HepG2 (cell line): ENCODE data around the gene LRP10. TPM values are rescaled to one million over a fixed set of nuclear protein-coding genes. Genes with fewer than 3 reads are reported as not detected.
A peak's percentile ranks its signal among the peaks of the same experiment; 100 is the strongest.

ENCODE experiments used
- ADNP ChIP-seq: sonication (generic); formaldehyde crosslinking; IDR thresholded peaks from 2 replicates; pipeline ENCODE4 v1.4.0; 2020; ENCODE audit warnings: missing genetic modification reagents
- ATAD3A ChIP-seq: sonication (generic); formaldehyde crosslinking; IDR thresholded peaks from 2 replicates; pipeline ENCODE4 v1.4.0; 2020; ENCODE audit warnings: missing genetic modification reagents
- EEA1 ChIP-seq: sonication (generic); formaldehyde crosslinking; IDR thresholded peaks from 2 replicates; pipeline ENCODE4 v1.5.1; 2020; ENCODE audit warnings: mild to moderate bottlenecking, missing genetic modification reagents, borderline replicate concordance
- HES4 ChIP-seq: sonication (generic); formaldehyde crosslinking; IDR thresholded peaks from 2 replicates; pipeline ENCODE4 v1.9.0; 2021; ENCODE audit warnings: mild to moderate bottlenecking, missing genetic modification reagents, borderline replicate concordance
- HOXA3 ChIP-seq: sonication (generic); formaldehyde crosslinking; IDR thresholded peaks from 2 replicates; pipeline ENCODE4 v1.5.0; 2020; ENCODE audit warnings: missing genetic modification reagents
- NFKB2 ChIP-seq: sonication (generic); formaldehyde crosslinking; IDR thresholded peaks from 2 replicates; pipeline ENCODE4 v1.4.0; 2020; ENCODE audit warnings: missing genetic modification reagents, borderline replicate concordance
- NR2F1 ChIP-seq, 2 experiments: fragments of 450-650 bp in 1 of 2; formaldehyde crosslinking in 1 of 2; IDR thresholded peaks; 2 replicates each; pipeline versions ENCODE4 v1.5.0 to v1.6.1; 2016 to 2020; ENCODE audit warnings: mild to moderate bottlenecking in 1 of 2, missing compliant biosample characterization in 1 of 2, missing genetic modification reagents in 1 of 2, moderate library complexity in 1 of 2
- POLR2G ChIP-seq: fragments of 200-400 bp; formaldehyde crosslinking; IDR thresholded peaks from 2 replicates; pipeline ENCODE4 v1.6.1; 2018; ENCODE audit warnings: mild to moderate bottlenecking, low read depth, low read length, moderate library complexity
- RBM22 ChIP-seq: fragments of 200-400 bp; formaldehyde crosslinking; optimal IDR thresholded peaks from 2 replicates; pipeline ENCODE3; 2017; ENCODE audit warnings: mild to moderate bottlenecking, low read length, moderate library complexity
- SAFB2 ChIP-seq: sonication (generic); formaldehyde crosslinking; IDR thresholded peaks from 2 replicates; pipeline ENCODE4 v1.5.1; 2020; ENCODE audit warnings: missing genetic modification reagents, low read depth, mild to moderate bottlenecking, borderline replicate concordance
- SMAD1 ChIP-seq: sonication (generic); formaldehyde crosslinking; IDR thresholded peaks from 2 replicates; pipeline ENCODE4 v1.4.0; 2020; ENCODE audit warnings: missing genetic modification reagents, low read depth, mild to moderate bottlenecking, borderline replicate concordance
- TMF1 ChIP-seq: sonication (generic); formaldehyde crosslinking; IDR thresholded peaks from 2 replicates; pipeline ENCODE4 v1.8.1; 2022; ENCODE audit warnings: low read depth, missing genetic modification reagents
- polyA plus RNA-seq, 8 experiments: library from polyadenylated mRNA; depleted of rRNA in 3 of 8; stranded (reverse) in 7 of 8; unstranded in 1 of 8; fragments of >200 nt; fragmentation: Illumina TruSeq in 4 of 8; extraction: Trizol in 4 of 8; gene quantifications; 2 replicates each; pipeline versions ENCODE4 v1.2.1 to v1.2.3, GENCODE V29; 2011 to 2016; ENCODE audit warnings: low read depth in 4 of 8, missing spikeins in 1 of 8, mixed read lengths in 1 of 8; ENCODE audit not compliant: insufficient read depth in 1 of 8
- total RNA-seq, 5 experiments: library from RNA; depleted of rRNA; stranded (reverse); fragments of >200 nt; fragmentation: Illumina TruSeq; extraction: Trizol; gene quantifications; 2 replicates each; pipeline ENCODE4 v1.2.3, GENCODE V29; 2016; ENCODE audit warnings: low read depth in 1 of 5
- TF ChIP-seq, protein P1 (sequence below): sonication (generic); formaldehyde crosslinking; IDR thresholded peaks from one replicate; pipeline ENCODE4 v1.5.1; 2020; ENCODE audit warnings: mild to moderate bottlenecking, missing genetic modification reagents; ENCODE audit errors: not compliant biosample characterization
- TF ChIP-seq, protein P2 (sequence below): sonication (generic); formaldehyde crosslinking; IDR thresholded peaks from 2 replicates; pipeline ENCODE4 v1.8.1; 2023; ENCODE audit warnings: mild to moderate bottlenecking, missing genetic modification reagents

Gene LRP10
- total and polyA plus RNA-seq, 2 of the 13 experiments (the other 11 are each of a cell fraction or from before 2014, with no cell fraction given) = 16.9 to 45.2 TPM

DNA sequence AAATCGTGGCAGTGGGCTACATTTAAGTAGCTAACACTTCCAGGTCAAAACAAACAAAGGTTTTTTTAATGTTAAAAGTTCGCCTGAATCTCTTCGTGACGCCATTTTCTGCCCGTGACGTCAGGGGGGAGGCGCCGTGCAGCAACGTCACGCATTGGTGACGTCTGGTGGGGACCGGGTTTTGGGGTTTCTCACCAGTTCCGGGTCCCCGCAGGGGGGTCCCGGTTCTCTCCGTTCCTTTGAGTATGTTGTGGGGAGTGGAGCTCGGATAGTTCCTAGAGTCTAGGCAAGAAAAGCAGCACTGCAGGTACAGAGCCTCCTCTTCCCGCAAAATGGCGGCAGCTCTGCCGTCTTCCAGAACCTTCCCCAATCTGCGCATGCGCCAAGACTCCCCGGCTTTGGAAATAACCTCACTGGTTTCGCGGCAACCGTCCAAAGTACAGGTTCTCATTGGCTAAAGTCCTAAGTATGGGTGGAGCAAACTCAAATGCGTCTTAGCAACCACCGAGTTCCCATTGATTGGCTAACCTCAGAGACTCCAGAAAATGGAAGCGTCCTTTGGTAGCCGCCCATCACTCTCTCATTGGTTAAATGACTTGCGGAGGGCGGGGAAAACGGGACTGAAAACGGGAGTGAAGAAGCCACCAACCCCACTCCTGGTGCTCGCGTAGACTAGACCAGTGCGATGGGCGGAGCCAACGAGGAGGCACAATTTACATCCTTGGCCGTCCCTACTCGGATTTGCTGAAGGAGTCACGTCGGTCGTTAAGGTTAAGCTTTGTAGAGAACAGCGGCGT, 47.5 kb downstream of the LRP10 start, which contains the start of gene RBM23 (continued):
- TF ChIP-seq NR2F1 (CRISPR knock-in tag; IDR thresholded peaks at IDR 0.05) = no peak
- peak; percentile 38; the same call in 1 of the 2 replicates for TF ChIP-seq POLR2G
- 0 out of 2 replicates have a peak, but pooled peaks have one; percentile 9 for TF ChIP-seq ATAD3A (CRISPR knock-in tag)
- TF ChIP-seq TMF1 = 0 out of 2 replicates have a peak, but pooled peaks have one; percentile 66
- no peak for TF ChIP-seq SMAD1 (CRISPR knock-in tag)
- TF ChIP-seq HES4 = no peak
- 0 out of 2 replicates have a peak, but pooled peaks have one; percentile 34 for TF ChIP-seq EEA1
- TF ChIP-seq, protein P1, sequence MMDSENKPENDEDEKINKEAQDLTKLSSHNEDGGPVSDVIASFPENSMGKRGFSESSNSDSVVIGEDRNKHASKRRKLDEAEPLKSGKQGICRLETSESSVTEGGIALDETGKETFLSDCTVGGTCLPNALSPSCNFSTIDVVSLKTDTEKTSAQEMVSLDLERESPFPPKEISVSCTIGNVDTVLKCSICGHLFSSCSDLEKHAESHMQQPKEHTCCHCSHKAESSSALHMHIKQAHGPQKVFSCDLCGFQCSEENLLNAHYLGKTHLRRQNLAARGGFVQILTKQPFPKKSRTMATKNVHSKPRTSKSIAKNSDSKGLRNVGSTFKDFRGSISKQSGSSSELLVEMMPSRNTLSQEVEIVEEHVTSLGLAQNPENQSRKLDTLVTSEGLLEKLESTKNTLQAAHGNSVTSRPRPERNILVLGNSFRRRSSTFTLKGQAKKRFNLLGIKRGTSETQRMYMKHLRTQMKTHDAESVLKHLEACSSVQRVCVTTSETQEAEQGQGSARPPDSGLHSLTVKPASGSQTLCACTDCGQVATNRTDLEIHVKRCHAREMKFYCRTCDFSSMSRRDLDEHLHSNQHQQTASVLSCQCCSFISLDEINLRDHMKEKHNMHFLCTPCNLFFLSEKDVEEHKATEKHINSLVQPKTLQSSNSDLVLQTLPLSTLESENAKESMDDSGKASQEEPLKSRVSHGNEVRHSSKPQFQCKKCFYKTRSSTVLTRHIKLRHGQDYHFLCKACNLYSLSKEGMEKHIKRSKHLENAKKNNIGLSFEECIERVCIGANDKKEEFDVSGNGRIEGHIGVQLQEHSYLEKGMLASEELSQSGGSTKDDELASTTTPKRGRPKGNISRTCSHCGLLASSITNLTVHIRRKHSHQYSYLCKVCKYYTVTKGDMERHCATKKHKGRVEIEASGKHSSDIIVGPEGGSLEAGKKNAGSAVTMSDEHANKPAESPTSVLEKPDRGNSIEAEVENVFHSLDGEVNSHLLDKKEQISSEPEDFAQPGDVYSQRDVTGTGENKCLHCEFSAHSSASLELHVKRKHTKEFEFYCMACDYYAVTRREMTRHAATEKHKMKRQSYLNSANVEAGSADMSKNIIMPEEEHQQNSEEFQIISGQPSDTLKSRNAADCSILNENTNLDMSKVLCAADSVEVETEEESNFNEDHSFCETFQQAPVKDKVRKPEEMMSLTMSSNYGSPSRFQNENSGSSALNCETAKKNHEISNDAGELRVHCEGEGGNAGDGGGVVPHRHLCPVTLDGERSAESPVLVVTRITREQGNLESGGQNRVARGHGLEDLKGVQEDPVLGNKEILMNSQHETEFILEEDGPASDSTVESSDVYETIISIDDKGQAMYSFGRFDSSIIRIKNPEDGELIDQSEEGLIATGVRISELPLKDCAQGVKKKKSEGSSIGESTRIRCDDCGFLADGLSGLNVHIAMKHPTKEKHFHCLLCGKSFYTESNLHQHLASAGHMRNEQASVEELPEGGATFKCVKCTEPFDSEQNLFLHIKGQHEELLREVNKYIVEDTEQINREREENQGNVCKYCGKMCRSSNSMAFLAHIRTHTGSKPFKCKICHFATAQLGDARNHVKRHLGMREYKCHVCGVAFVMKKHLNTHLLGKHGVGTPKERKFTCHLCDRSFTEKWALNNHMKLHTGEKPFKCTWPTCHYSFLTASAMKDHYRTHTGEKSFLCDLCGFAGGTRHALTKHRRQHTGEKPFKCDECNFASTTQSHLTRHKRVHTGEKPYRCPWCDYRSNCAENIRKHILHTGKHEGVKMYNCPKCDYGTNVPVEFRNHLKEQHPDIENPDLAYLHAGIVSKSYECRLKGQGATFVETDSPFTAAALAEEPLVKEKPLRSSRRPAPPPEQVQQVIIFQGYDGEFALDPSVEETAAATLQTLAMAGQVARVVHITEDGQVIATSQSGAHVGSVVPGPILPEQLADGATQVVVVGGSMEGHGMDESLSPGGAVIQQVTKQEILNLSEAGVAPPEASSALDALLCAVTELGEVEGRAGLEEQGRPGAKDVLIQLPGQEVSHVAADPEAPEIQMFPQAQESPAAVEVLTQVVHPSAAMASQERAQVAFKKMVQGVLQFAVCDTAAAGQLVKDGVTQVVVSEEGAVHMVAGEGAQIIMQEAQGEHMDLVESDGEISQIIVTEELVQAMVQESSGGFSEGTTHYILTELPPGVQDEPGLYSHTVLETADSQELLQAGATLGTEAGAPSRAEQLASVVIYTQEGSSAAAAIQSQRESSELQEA = peak; percentile 10
- 0 out of 2 replicates have a peak, but pooled peaks have one; percentile 29 for TF ChIP-seq SAFB2
- TF ChIP-seq NFKB2 (CRISPR knock-in tag) = 0 out of 2 replicates have a peak, but pooled peaks have one; percentile 9
- TF ChIP-seq, protein P2, sequence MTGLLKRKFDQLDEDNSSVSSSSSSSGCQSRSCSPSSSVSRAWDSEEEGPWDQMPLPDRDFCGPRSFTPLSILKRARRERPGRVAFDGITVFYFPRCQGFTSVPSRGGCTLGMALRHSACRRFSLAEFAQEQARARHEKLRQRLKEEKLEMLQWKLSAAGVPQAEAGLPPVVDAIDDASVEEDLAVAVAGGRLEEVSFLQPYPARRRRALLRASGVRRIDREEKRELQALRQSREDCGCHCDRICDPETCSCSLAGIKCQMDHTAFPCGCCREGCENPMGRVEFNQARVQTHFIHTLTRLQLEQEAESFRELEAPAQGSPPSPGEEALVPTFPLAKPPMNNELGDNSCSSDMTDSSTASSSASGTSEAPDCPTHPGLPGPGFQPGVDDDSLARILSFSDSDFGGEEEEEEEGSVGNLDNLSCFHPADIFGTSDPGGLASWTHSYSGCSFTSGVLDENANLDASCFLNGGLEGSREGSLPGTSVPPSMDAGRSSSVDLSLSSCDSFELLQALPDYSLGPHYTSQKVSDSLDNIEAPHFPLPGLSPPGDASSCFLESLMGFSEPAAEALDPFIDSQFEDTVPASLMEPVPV (CRISPR knock-in tag) = 0 out of 2 replicates have a peak, but pooled peaks have one; percentile 28
- TF ChIP-seq HOXA3 (CRISPR knock-in tag) = peak; percentile 50; the same call in 1 of the 2 replicates
- TF ChIP-seq ADNP (CRISPR knock-in tag) = no peak
- peak; percentile 45 for TF ChIP-seq RBM22
